Caki2 (cell line): ENCODE results near the gene UTS2R. TPM values are rescaled to one million over a fixed set of nuclear protein-coding genes. Genes with fewer than 3 reads are reported as not detected.
"Not testable (repeated sequence)": the region's sequence is repeated elsewhere in the genome, so short reads cannot be mapped to it uniquely, and the experiment has no call there.

Experiments
- DNase-seq: peaks from one replicate; pipeline ENCODE4 v3.0.0-alpha.2; 2015; ENCODE audit warnings: low read depth
- in situ Hi-C: cut with HindIII; loops from 2 replicates; pipeline ENCODE4 v1.10.0; 2016; ENCODE audit warnings: low sequenced_read_pairs, low pct_unique_long_range_greater_than_20kb, mixed read lengths
- total RNA-seq: library from RNA; depleted of rRNA; stranded (reverse); fragments of >200 nt; shearing (Covaris generic); gene quantifications from 2 replicates; pipeline ENCODE4 v1.2.3, GENCODE V29; 2014; ENCODE audit warnings: low replicate concordance

The UTS2R gene
- total RNA-seq, 1 experiment from 2014 or later = not detected

GRCh38 chr17:82370471-82371332 is 863 bp upstream of the UTS2R start:
- DNase-seq = no peak
- in situ Hi-C loops = no loop called here

- no peak for DNase-seq
- in situ Hi-C loops = no loop called here
These were observed 895 bp downstream of the UTS2R start for GRCh38 chr17:82372249-82373071.

DNA sequence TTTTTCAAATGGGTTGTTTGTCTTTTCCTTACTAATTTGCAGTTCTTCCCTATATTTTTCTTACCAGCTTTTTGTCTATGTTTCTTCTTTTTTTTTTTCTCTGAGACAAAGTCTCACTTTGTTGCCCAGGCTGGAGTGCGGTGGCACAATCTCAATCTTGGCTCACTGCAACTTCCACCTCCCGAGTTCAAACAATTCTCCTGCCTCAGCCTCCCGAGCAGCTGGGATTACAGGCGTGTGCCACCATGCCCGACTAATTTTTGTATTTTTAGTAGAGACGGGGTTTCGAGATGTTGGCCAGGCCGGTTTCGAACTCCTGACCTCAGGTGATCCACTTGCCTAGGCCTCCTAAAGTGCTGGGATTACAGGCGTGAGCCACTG is 1.5 kb downstream of the UTS2R start:
- DNase-seq, in situ Hi-C loops: not testable (repeated sequence)

DNA sequence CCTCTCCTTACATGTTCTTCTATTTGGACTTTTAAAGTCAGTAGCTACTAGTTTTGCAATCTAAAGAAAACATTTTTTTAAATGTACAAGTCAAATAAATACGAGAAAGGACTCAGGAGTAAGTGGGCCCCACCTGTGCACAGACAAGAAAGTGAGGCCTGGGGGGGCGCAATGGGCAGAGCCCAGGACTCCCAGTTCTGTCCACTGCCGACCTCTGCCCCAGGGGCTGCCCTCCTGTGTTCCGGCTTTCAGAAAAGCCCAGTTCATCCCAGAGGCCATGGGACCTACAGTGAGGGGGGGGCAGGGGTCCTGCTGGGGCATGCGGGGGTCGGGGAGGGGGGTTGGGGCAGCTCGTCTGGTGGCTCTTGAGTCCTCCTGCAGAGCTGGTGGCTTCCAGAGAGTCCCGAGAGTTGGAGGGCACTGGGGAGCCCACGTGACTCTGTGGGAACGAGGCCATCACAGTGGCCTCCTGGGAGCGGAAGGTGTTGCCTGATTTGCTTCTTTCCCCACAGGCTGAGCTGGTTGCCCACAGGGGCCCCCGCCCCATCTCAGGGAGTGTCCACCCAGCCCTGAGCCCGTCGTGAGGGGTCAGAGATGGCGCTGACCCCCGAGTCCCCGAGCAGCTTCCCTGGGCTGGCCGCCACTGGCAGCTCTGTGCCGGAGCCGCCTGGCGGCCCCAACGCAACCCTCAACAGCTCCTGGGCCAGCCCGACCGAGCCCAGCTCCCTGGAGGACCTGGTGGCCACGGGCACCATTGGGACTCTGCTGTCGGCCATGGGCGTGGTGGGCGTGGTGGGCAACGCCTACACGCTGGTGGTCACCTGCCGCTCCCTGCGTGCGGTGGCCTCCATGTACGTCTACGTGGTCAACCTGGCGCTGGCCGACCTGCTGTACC is 2.4 kb downstream of the UTS2R start:
- in situ Hi-C loops = no loop called here
- DNase-seq = no peak

DNA sequence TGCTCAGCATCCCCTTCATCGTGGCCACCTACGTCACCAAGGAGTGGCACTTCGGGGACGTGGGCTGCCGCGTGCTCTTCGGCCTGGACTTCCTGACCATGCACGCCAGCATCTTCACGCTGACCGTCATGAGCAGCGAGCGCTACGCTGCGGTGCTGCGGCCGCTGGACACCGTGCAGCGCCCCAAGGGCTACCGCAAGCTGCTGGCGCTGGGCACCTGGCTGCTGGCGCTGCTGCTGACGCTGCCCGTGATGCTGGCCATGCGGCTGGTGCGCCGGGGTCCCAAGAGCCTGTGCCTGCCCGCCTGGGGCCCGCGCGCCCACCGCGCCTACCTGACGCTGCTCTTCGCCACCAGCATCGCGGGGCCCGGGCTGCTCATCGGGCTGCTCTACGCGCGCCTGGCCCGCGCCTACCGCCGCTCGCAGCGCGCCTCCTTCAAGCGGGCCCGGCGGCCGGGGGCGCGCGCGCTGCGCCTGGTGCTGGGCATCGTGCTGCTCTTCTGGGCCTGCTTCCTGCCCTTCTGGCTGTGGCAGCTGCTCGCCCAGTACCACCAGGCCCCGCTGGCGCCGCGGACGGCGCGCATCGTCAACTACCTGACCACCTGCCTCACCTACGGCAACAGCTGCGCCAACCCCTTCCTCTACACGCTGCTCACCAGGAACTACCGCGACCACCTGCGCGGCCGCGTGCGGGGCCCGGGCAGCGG is 3.2 kb downstream of the UTS2R start:
- in situ Hi-C loops = no loop called here
- no peak for DNase-seq

DNA sequence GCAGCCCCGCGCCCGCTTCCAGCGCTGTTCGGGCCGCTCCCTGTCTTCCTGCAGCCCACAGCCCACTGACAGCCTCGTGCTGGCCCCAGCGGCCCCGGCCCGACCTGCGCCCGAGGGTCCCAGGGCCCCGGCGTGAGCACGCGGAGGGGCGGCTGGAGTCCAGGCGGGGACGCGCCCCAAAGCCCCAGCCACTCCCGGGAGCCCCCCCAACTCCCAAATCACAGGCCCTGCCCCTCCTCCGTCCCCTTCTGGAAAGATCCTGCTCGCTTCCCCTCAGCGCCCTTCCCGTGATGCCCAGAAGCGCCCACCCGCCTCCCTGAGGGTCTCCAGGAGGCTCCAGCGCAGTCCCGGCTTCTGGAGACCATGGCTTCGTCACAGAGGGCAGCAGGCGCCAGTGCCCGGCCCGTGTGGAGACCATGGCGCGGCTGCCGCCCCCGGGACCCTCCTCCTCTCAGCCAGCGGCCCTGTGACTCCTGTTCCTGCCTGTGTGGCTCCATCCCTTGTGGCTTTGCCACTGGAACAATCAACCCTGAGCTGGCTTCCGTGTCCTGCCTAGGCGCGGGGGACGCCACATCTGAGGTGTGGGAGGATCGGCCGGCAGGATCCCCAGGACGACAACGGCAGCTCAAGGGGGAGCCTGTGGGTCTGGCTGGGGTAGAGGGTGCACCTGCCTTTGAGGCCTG is 3.9 kb downstream of the UTS2R start:
- in situ Hi-C loops = no loop called here
- DNase-seq = no peak

DNA sequence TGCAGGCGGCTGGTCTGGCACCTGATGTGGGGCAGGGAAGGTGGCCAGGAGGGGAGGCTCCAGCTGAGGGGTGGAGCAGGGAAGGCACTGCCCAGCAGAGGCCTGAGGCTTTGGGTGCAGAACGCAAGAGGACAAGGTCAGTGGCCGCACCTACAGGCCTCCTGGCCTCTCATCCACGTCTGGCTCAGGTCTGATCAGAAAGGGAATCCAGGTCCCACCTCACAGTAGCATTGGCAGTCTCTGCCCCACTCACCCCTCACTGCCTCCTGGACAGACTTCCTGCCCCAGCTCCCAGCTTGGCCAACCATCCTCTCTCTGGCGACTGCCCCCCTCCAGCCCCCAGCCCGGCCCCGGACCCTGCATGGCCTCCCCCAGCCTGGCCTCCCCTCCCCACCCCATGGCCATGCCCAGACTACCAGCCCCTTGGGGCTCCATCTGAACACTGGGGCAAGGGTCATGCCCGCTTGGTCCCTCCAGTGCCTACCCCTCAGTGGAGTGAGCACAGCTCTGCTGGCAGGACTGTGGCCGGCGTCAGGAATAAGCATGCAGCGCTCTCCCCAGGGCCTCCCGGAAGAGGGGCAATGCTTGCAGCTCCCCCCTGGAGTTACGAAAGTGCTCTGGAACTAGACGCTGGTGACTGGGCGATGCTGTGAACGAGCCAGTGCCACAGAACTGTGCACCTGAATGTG is 4.6 kb downstream of the UTS2R start:
- DNase-seq = no peak
- in situ Hi-C loops = no loop called here

- in situ Hi-C loops, DNase-seq: not testable (repeated sequence)
These were observed 5.7 kb downstream of the UTS2R start for GRCh38 chr17:82377294-82377693.

DNA sequence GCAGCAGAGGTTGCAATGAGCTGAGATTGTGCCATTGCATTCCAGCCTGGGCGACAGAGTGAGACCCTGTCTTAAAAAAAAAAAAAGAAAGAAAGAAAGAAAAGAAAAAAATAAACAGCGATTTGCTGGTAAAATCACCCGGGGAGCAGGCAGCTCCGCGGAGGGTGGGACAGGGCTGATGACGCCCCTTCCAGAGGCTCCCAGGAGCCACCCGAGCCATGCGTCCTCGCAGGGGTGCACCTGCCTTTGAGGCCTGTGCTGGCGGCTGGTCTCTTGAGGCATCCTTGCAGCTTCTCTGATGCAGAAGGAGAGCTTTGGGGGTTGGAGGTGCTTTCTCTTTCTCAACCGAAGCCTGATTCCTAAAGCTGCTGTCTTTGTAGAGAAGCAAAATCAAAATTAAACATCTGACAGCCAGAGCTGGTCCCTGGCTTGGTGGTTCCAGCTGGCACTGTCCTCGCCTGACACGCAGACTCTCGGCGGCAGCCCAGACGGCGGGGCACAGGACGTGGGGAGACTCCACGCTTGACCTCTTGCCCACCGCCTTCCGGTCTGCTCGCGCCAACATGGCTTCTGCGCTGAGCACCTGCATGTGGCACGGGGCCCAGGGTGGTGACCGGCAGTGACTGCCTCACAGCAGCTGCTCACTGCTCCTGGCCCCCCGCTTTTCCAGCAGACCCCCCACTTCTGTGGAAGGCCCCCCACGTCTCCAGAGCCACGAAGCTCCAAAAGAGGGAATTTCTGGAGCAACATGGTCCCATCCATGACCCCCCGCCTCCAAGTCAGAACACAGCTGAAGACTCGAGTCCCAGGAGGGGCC is 6.6 kb downstream of the UTS2R start:
- no peak for DNase-seq
- in situ Hi-C loops = no loop called here

DNA sequence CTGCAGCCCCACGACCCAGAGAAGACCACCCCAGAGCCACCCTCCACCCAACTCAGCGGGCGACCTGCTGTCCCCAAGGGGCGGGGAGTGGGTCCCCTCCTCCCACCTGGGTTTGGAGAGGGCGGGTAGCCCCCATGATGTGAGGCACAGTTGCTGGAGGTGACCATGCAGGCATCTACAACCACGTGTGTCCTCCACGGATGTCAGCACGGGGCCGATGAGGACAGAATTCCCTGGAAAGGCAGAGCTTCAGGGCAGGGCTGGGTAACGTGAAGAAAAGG is 7.1 kb downstream of the UTS2R start:
- in situ Hi-C loops = no loop called here
- no peak for DNase-seq

DNA sequence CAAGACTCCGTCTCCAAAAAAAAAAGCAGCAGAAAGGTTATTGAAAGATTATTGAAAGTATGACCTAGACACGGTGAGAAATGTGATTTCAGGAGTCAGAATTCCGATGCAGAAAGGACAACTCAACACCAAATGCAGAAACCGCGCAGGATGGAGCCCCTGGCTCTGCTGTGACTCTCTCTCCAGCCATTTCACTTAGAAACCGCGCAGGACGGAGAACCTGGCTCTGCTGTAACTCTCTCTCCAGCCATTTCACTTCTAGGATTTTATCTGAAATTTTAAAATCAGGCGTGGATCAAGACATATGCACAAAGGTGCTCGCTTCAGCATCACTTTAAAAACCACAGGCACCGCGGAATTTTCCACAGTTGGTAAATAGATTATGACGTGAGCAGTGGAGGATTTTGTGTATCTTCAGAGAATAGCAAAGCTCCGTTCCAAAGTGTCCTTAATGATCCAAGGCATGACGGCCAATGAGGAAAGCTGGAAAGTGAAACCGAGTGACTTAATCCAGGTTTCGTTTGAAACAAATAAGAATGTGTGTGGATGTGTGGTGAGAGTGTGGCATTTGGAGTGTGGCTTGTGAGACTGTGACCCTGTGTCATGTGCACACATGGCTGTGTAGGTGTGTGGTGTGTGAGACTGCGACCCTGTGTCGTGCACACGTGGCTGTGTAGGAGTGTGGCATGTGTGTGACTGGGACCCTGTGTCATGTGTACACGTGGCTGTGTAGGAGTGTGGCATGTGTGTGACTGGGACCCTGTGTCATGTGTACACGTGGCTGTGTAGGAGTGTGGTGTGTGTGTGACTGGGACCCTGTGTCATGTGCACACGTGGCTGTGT is 9.5 kb downstream of the UTS2R start:
- in situ Hi-C loops = no loop called here
- no peak for DNase-seq

DNA sequence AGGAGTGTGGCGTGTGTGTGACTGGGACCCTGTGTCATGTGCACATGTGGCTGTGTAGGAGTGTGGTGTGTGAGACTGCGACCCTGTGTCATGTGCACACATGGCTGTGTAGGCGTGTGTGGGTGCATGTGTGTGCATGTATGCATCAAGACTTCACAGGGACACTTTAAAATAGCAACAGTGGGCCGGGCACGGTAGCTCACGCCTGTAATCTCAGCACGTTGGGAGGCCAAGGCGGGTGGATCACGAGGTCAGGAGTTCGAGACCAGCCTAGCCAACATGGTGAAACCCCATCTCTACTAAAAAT is 10.1 kb downstream of the UTS2R start:
- in situ Hi-C loops, DNase-seq: not testable (repeated sequence)

DNA sequence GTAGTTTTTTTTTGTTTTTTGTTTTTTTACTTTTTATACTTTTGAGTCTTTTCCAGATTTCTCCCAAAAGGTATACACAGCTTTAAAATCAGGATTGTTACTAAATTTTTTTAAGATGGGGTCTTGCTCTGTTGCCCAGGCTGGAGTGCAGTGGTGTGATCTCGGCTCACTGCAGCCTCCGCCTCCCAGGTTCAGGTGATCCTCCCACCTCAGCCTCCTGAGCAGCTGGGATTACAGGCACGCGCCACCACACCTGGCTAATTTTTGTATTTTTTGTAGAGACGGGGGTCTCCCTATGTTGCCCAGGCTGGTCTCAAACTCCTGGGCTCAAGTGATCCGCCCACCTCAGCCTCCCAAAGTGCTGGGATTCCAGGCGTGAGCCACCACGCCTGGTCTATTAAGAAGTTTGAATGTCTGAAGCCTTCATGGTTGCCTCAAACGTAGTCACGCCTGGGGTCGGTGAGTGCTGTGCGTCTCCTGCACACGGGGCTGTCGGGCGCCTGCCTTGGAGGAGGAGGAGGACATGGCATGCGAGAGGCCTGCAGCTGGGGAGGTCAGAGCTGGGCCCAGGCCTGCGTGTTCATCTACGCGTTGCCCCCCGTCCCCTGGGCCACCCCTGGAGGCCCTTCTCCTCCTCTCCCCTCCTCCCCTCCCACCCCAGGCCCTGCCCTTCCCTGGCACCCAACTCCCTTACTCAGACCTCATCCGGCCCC is 10.8 kb downstream of the UTS2R start:
- in situ Hi-C loops, DNase-seq: not testable (repeated sequence)

DNA sequence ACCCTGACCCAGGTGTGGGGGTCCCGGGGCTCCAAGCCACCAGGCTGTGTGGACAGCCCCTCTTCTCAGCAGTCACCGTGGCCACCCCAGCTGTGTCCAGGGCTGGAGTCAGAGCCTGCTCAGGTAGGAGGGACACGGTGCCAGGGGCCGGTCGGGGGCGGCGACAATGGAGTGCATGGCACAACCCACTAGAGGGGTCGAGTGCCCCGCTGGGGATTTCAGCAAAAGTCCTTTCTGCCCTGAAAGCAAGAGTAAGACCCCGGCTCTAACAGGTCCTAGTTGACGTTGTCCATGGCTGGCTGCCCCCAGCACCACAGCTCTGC is 11.3 kb downstream of the UTS2R start:
- DNase-seq = no peak
- in situ Hi-C loops = no loop called here

DNA sequence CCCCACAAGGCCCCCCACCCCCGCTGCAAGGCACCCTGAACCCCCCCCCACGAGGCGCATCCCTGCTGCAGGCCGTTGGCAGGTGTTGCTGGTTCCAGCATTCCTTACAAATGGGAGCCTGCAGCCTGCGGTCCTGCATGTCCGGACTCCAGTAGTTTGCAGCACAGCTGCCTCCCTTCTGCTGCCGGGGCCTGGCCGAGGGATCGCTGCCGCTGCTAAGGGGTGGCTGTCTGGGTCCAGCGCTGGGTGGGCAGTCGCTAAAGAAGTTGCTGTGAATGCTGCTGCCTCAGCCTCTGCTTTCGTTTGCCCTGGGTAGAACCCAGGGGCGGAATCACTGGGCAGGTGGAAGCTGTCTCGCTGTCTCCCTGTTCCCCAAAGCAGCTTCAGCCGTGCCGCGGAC is 11.8 kb downstream of the UTS2R start:
- DNase-seq = no peak
- in situ Hi-C loops = no loop called here
